Measurements from ENCODE around the gene PTPN3.

GRCh38 chr9:109477258-109478050 lies 20.7 kb downstream of the PTPN3 start:
- no peak for TF ChIP-seq FOXP2 (optimal IDR thresholded peaks at IDR 0.05; ENCODE audit: control extremely low read depth, extremely low read length, insufficient read depth)
- no peak for TF ChIP-seq POLR2AphosphoS5 (IDR thresholded peaks at IDR 0.05; ENCODE audit: borderline replicate concordance, low read depth, low read length)
- no peak for TF ChIP-seq EZH2 (IDR thresholded peaks at IDR 0.05)

Data from SK-N-MC (cell line).